ENCODE data around the gene ISYNA1. TPM values are rescaled to one million over a fixed set of nuclear protein-coding genes. Genes with fewer than 3 reads are reported as not detected.

The ISYNA1 gene
- total and polyA plus RNA-seq, 10 of the 15 experiments (the other 5 are each of a cell fraction or from before 2014, with no cell fraction given): 1.9 to 37.0 (median 9.1) TPM

DNA sequence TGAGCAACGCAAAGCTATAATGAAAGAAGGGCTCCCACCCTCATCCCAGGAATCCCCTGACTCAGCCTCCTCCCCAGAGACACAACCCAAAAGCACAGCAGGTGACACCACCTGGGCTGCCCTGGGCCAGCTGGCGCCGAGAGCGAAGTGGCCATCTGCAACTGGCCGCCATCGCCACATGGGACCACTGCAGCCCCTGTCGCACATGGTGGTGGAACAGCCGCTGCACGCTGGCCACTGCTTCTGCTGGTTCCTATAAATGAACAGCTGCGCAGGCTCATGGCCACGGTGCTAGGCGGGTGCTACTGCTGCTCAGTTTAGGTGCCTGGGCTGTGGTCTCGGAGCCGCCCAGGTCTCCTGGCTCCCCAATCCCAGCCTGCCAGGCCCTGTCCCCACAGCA, 11.6 kb upstream of the ISYNA1 start:
- no peak overlapping the region for H3K27ac ChIP-seq (ENCODE audit: control insufficient read depth, insufficient read depth)
- ChIA-PET POLR2A (no interaction called here), RAD21 (ENCODE audit: unreplicated experiment) (no interaction called here), SMC1A (ENCODE audit: uncharacterized antibody, unreplicated experiment) (no interaction called here), CTCF (interaction anchor here (0.6 kb wide), 1 partner anchor 284 kb away, joined by 3 read pairs; no protein-coding TSS in a partner anchor)
- H3K27me3 ChIP-seq (replicated peaks in 1 of 2; ENCODE audit: control insufficient read depth in 2 of 2, insufficient read depth in 2 of 2, low read length in 1 of 2): no peaks in the 10 kb centered on the region
- H3K4me1 ChIP-seq (ENCODE audit: control insufficient read depth, insufficient read depth, low read length): no peaks in the 10 kb centered on the region
- H3K4me3 ChIP-seq: no peak overlapping the region
- DNase-seq (ENCODE audit: low read depth, low spot score): no peak
- no peak overlapping the region for H3K4me2 ChIP-seq (ENCODE audit: control insufficient read depth, insufficient read depth)
- intact Hi-C loops (cut with micrococcal nuclease; ENCODE audit: unreplicated experiment) (no loop called here), in situ Hi-C loops (cut with MboI) (no loop called here)
- no peak overlapping the region for H2AFZ ChIP-seq (ENCODE audit: control insufficient read depth, low read depth, low read length)
- peaks cover 20 to 43% of the 10 kb centered on the region in 2 experiments; a peak in 3 of 4 replicates for H3K36me3 ChIP-seq (ENCODE audit: control insufficient read depth in 2 of 2, insufficient read depth in 2 of 2, low read length in 1 of 2)
- no peaks in the 10 kb centered on the region for H3K79me2 ChIP-seq (ENCODE audit: control insufficient read depth, insufficient read depth, low read length)
- FAIRE-seq: no peak
- 93% methylated on average over 14 of the region's 14 CpGs for WGBS (ENCODE audit: insufficient coverage, insufficient replicate concordance, low lambda C conversion rate, missing lambda C conversion rate)
- no TSS peak for BruUV-seq (replicated peaks)
- no peaks in the 10 kb centered on the region for H4K20me1 ChIP-seq (ENCODE audit: control insufficient read depth, insufficient read depth)
- no peaks in the 10 kb centered on the region for H3K9me3 ChIP-seq (replicated peaks; ENCODE audit: control insufficient read depth, insufficient read depth, low read length)
- no peak overlapping the region for H3K9ac ChIP-seq (ENCODE audit: control insufficient read depth, insufficient read depth, low read length)
- no peak for ATAC-seq
- TF ChIP-seq NFYB (IDR thresholded peaks at IDR 0.05; ENCODE audit: insufficient read depth, low read depth, low read length) (no peak), CBFB (IDR thresholded peaks at IDR 0.05; ENCODE audit: low read depth) (no peak), NBN (IDR thresholded peaks at IDR 0.05) (no peak), IRF4 (IDR thresholded peaks at IDR 0.05; ENCODE audit: low read depth, low read length) (no peak), TAF1 (IDR thresholded peaks at IDR 0.05; ENCODE audit: borderline replicate concordance, low read depth, low read length) (no peak)

DNA sequence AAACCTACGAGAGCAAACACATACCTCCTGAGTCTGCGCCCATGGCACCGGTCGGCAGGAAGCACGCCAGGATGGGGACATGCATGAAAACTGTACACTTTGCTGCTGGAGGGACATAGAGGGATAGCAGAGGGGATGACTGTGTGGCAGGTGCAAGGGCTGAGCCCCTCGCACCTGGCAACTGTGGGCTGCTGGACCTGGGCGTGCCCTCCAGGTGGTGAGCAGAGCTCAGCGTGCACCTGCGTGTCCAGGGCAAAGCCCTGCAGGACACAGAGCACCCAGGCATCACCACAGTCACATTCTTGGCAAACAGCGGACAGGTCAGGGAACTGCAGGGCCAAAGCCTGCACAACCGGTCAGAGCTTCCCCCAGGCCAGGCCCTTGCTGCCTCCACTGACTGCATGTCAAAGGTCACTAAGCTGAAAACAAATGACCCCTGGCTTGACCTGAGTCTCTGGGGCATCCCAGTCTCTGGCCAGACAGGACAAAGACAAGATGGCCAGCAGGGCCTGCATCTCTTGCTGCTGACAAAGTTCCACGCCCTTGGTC, 9.0 kb upstream of the ISYNA1 start:
- H3K4me2 ChIP-seq (ENCODE audit: control insufficient read depth, insufficient read depth): no peak overlapping the region
- no peak overlapping the region for H3K27ac ChIP-seq (ENCODE audit: control insufficient read depth, insufficient read depth)
- H3K27me3 ChIP-seq (replicated peaks in 1 of 2; ENCODE audit: control insufficient read depth in 2 of 2, insufficient read depth in 2 of 2, low read length in 1 of 2): no peaks in the 10 kb centered on the region
- DNase-seq (ENCODE audit: low read depth, low spot score) (no peak), FAIRE-seq (no peak), ATAC-seq (no peak)
- 97% methylated on average over 12 of the region's 12 CpGs for WGBS (ENCODE audit: insufficient coverage, insufficient replicate concordance, low lambda C conversion rate, missing lambda C conversion rate)
- SMC1A ChIA-PET (ENCODE audit: uncharacterized antibody, unreplicated experiment): interaction anchor here (0.5 kb wide), 1 partner anchor 167 kb away, joined by 3 read pairs; no protein-coding TSS in a partner anchor
- CTCF ChIA-PET: no interaction called here
- H3K9ac ChIP-seq (ENCODE audit: control insufficient read depth, insufficient read depth, low read length): no peak overlapping the region
- RAD21 ChIA-PET (ENCODE audit: unreplicated experiment): no interaction called here
- no peaks in the 10 kb centered on the region for H3K9me3 ChIP-seq (replicated peaks; ENCODE audit: control insufficient read depth, insufficient read depth, low read length)
- H4K20me1 ChIP-seq (ENCODE audit: control insufficient read depth, insufficient read depth): no peaks in the 10 kb centered on the region; the same call in 1 of the 2 replicates
- peaks cover 3% of the 10 kb centered on the region; the same call in 1 of the 2 replicates for H3K4me1 ChIP-seq (ENCODE audit: control insufficient read depth, insufficient read depth, low read length)
- no peak overlapping the region for H3K4me3 ChIP-seq
- intact Hi-C loops (cut with micrococcal nuclease; ENCODE audit: unreplicated experiment): no loop called here
- POLR2A ChIA-PET: no interaction called here
- H3K79me2 ChIP-seq (ENCODE audit: control insufficient read depth, insufficient read depth, low read length): no peaks in the 10 kb centered on the region
- H2AFZ ChIP-seq (ENCODE audit: control insufficient read depth, low read depth, low read length): no peak overlapping the region
- H3K36me3 ChIP-seq (ENCODE audit: control insufficient read depth in 2 of 2, insufficient read depth in 2 of 2, low read length in 1 of 2): peaks cover 18 to 50% of the 10 kb centered on the region in 2 experiments; a peak in 3 of 4 replicates
- BruUV-seq (replicated peaks): no TSS peak
- in situ Hi-C loops (cut with MboI): no loop called here
- TF ChIP-seq IKZF2 (IDR thresholded peaks at IDR 0.05) (no peak), NR2C1 (IDR thresholded peaks at IDR 0.05) (no peak), SREBF2 (IDR thresholded peaks at IDR 0.05; ENCODE audit: low read length) (no peak), IRF4 (IDR thresholded peaks at IDR 0.05; ENCODE audit: low read depth, low read length) (no peak), BACH1 (IDR thresholded peaks at IDR 0.05; ENCODE audit: borderline replicate concordance) (no peak), NR2F1 (conservative IDR thresholded peaks at IDR 0.05) (no peak), ZZZ3 (IDR thresholded peaks at IDR 0.05; ENCODE audit: control insufficient read depth, insufficient read length, low read depth) (no peak), NFXL1 (IDR thresholded peaks at IDR 0.05; ENCODE audit: borderline replicate concordance) (no peak), CREB1 (IDR thresholded peaks at IDR 0.05; ENCODE audit: low read depth) (no peak)
- TF ChIP-seq, protein P1, sequence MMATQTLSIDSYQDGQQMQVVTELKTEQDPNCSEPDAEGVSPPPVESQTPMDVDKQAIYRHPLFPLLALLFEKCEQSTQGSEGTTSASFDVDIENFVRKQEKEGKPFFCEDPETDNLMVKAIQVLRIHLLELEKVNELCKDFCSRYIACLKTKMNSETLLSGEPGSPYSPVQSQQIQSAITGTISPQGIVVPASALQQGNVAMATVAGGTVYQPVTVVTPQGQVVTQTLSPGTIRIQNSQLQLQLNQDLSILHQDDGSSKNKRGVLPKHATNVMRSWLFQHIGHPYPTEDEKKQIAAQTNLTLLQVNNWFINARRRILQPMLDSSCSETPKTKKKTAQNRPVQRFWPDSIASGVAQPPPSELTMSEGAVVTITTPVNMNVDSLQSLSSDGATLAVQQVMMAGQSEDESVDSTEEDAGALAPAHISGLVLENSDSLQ (IDR thresholded peaks at IDR 0.05): no peak
- TF ChIP-seq, protein P2, sequence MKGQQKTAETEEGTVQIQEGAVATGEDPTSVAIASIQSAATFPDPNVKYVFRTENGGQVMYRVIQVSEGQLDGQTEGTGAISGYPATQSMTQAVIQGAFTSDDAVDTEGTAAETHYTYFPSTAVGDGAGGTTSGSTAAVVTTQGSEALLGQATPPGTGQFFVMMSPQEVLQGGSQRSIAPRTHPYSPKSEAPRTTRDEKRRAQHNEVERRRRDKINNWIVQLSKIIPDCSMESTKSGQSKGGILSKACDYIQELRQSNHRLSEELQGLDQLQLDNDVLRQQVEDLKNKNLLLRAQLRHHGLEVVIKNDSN (IDR thresholded peaks at IDR 0.05; ENCODE audit: borderline replicate concordance, extremely low read length, insufficient read depth, low read depth, low read length): no peak
- TF ChIP-seq, protein P3, sequence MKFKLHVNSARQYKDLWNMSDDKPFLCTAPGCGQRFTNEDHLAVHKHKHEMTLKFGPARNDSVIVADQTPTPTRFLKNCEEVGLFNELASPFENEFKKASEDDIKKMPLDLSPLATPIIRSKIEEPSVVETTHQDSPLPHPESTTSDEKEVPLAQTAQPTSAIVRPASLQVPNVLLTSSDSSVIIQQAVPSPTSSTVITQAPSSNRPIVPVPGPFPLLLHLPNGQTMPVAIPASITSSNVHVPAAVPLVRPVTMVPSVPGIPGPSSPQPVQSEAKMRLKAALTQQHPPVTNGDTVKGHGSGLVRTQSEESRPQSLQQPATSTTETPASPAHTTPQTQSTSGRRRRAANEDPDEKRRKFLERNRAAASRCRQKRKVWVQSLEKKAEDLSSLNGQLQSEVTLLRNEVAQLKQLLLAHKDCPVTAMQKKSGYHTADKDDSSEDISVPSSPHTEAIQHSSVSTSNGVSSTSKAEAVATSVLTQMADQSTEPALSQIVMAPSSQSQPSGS (IDR thresholded peaks at IDR 0.05; ENCODE audit: low read length): no peak
